HG03354 (cell line): Measurements from ENCODE around the gene NEDD9.
A peak's percentile ranks its signal among the peaks of the same experiment; 100 is the strongest.

Experiments
- ATAC-seq: cut with Tn5 transposase; IDR thresholded peaks from one replicate; pipeline ENCODE4 v1.9.1; 2021; ENCODE audit warnings: mild to moderate bottlenecking; ENCODE audit not compliant: unreplicated experiment, poor library complexity, severe bottlenecking

NEDD9 gene

GRCh38 chr6:11236915-11237314 lies 4.4 kb upstream of the NEDD9 start:
- no peak for ATAC-seq

- ATAC-seq, result peak; percentile 39
Observed at GRCh38 chr6:11236076-11236750, 3.7 kb upstream of the NEDD9 start.

DNA sequence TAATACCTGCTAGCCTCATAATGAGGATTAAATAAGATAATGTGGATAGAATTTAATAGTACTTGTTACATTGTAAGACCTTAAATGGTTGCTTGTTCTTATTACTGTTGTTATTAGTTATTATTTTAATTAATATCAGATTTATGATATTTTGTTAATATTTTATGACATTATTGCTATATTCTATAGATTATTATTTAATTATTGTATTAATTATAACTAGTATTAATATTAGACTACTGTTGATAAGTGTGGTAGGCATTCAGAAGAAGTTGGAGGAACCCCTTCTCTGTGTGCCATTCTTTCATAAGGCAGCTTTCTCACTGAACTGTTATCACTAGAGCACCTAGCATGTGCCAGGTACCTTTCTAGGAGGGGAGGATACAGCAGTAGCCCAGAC lies 2.6 kb upstream of the NEDD9 start:
- no peak for ATAC-seq

- no peak for ATAC-seq
Observed at GRCh38 chr6:11233673-11234573, 1.5 kb upstream of the NEDD9 start.

DNA sequence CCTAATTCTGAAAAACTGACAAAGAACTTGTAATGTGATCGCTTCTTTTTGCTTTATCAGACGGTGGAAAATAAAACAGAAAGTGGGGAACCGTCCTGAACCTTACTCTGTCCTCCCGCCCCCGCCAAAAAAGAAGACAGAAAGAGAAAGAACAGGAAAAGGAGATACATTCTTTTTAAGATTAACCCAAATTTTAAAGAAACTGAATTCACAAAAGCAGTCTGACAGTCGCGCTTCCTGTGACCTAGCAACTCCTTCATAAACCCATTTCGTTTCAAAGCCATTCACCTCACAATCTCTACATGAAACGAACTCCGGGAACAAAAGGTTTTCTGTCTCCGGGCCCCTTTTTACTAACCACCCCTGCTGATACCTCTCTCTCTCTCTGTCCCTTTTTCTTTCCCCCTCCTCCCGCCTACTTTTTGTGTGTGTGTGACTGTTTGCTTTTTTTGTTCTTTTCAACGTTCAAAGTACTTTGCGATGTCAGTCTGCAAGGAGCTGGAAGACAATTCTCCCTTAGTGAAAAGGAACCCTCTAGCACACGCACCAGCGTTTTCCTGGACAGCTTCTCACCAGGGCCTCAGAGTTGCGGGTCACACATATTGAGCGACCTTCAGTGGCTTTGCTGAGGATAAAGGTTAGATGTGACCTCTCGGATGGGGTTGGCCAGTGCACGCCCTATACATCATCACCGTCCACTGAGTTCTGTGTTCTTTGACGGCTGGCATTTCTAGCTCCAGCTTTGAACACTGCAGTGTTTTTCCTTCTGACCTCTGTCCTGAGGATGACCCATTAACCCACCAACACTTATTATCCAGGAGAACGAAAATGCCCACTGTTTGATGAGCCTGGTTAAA lies 530 bp upstream of the NEDD9 start:
- peak; percentile 27 for ATAC-seq

DNA sequence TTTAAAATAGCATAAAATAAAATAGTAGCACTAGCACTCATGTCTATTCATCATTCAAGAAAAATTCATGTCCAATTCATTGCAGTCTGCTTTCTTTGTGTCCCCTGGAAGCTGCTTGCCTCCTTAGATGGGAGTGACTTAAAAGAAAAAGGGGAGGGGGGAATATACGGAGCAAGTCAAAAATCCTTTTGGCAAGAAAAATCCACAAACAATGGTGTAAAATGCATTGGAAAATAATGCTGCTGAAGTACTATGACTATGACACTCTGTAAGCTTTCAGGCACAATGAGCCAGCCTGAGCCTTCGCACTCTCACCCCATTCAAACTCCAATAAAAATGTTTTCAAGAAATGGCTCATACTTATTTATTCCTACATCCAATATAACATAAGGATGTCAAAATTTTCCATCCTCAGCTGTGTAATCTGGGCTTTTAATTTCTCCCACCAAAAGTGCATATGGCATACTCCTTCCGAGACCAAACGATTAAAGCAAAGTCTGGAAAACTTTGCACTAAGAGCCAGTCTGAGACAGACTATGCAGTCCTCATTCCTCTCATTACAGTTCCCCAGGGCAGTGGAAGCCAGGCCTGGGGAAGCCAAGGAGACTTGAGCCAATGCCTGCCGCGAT lies 790 bp downstream of the NEDD9 start:
- ATAC-seq, result no peak

DNA sequence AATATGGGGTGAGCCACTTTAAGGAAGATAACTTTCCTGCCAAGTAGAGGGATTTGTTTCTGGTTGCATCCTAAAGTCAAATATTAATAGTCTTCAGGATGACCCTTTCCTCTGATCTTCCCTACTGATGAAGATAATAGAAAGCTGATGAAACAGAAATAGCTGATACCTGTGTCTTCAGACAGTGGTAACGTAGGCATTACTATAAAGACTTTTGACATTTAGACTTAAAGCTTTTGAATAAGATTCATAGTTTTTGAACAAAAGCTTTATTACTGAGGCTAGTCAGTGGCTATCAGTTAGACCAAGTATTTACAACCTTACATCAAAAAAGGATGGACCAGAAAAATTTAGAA lies 1.4 kb downstream of the NEDD9 start:
- no peak for ATAC-seq

DNA sequence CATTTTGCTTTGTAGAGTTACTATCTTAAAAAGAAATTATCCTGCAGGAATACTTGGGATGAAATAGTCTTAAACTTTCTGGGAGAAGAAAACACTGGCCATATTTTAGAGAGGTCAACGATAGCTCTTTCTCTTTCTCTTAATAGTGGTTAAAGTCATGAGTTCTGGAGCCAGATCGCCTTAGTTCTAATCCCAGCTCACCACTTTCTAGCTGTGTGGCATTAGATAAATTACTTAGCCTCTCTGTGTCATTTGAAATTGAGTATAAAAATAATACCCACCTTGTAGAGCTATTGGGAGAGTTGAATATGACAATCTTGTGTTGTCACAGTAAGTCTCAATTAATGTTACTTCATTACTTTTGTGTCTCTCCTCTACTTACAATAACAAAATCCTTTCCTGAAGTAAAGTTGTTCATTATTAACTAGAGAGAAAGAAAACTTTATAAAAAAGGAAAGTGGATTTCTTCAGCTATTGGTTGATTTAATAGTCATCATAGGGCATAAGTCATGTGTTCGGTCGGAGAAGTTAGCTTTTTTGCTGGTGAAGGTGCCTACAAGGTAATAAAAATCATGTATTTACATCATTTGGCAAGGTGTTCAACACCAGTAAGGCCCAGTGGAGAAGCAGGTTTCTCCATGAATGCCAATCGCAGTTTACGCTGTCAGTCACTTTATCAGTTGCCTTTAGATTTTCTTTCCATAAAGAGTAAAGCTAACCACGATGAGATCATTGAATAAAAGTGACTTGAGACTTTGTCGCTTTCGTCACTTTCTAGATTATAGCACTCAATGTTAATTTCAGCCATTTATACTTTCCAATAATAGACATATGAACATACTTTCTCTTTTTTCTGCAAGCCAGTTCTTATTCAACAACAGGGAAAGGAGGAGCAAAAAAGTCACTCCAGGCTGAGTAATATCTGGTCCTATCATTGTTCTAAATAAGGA lies 2.0 kb downstream of the NEDD9 start:
- no peak for ATAC-seq

- ATAC-seq, result no peak
Observed at GRCh38 chr6:11229655-11230046, 2.8 kb downstream of the NEDD9 start.

DNA sequence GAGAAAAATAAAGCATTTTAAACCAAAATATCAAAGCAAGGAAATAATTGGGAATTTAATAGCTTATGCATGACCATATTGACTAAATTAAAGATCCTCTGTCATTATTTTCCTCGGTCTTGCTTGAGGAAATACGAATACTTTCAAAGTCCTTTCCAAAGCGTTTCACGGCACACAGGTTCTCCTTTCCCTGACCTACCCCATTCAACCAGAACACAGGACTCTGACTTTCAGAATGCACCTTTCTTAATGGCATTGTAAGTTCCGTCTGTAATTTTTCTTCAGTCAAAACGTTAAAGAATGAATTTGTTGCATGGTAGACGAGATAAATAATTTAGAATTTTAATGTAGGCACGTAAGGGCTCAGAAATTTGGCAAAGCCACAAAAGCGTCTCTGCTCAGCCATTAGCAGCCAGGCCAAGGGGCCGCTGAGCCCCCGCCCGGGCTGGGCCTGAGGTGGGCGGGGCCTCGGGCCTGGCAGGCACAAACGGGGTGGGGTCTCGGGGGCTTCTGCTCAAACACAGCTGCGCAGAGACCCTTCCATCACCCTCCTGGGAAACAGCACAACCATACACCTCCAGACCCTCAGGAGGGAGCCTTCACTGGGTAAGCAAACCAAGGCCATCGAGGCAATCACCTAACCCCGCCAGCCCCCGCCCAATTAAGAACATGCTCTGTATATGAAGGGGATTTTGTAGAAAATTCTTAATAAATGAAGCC lies 3.4 kb downstream of the NEDD9 start:
- ATAC-seq, result no peak

GRCh38 chr6:11227698-11228097 lies 4.8 kb downstream of the NEDD9 start:
- ATAC-seq, result no peak

DNA sequence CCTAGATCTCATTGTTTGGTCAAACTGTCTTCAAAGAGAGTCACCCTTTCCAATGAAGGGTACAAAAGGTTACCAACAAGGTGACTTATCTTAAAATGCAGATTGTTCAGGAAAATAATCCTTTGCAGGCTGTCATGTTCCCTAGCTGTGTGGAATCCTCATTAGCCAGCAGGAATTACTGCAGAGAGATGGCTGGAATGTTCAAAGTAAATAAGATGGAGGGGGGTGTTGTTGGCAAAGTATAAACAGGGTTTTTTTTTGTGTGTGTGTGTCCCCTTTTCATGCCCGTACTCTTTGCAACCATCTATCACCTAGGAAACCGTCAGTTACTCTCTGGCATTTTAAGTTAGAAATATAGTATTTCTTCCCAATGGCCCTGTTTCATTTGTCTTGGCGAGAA lies 6.5 kb downstream of the NEDD9 start:
- ATAC-seq, result no peak

- ATAC-seq, result no peak
Observed at GRCh38 chr6:11224966-11225463, 7.5 kb downstream of the NEDD9 start.

- peak; percentile 74 for ATAC-seq
Observed at GRCh38 chr6:11224252-11224965, 8.1 kb downstream of the NEDD9 start.

- ATAC-seq, result no peak
Observed at GRCh38 chr6:11223286-11223864, 9.1 kb downstream of the NEDD9 start.

DNA sequence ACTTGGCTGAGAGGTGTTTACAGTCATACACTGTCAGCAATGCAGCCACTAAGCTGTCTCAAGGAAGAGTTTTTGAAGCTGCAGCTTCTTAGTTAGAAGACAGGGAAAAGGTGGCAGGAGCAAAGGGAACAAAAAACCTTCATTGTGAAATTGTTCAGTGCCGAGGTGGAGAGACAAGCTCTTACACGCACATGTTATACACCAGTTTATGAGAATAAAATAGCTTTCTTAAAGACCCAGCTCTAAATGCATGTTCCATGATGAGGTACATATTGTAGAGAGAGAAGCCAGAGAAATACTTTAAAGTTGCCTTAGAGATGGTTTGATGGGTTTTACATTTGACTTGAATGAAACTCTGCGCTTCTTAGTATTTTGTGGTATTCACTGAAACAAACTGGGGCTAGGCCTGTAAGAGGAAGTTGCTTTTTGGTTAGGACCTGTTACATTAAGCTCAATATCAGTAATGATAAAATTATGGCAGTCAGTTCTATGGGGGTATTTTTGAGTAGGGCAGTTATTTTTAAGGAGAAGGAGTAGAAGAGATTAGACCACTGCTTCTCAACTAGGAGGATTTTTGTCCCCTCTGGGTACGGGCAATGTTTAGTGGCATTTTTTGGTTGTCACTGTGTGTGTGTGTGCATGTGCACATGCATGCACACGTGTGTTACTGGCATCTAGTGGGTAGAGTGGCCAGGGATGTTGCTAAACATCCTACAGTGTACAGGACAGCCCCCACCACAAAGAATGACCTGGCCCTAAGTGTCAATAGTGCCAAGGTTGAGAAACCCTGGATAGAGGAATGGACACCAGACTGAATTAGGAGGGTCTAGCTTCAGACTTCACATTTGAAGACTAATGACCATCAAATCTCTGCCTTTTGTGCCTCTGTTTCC lies 9.8 kb downstream of the NEDD9 start:
- ATAC-seq, result no peak
